ENCODE data around the gene SUSD3.

The SUSD3 gene

DNA sequence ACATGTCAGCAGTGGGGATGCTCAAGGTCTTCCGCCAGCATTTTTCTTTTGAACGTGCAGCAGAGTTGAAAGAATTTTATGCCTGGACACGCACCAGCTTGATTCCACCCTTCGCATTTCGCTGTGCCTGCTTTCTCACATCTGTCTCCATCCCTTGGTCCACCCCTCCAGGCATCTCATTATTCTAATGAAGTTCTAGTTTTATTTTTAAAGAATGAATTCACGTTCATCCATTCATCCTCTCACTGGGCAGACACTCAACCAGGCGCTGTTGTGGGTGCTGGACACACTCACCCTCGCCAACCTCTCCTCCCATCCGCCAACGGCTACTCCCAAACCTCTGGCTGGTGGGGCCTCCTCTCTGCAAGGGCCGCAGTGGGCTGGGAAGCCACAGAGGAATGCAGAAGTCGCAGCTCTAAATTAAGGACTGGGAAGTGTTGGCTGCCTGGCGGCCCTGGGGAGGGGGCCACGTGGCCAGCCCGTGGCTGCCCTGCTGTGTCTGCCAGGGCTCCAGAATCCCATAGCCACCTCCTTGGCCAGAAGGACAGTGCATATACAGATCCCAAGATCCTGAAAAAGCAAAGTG lies 6.7 kb downstream of the SUSD3 start:
- Histone ChIP-seq H3K27me3 (ENCODE audit: control insufficient read depth, insufficient read depth, low read length) (peaks cover 14% of the 10 kb centered on the region), H3K4me3 (ENCODE audit: low read length) (no peak overlapping the region), H3K4me2 (ENCODE audit: low read length) (no peak overlapping the region), H3K9ac (ENCODE audit: low read depth, low read length) (no peak overlapping the region), H3K36me3 (ENCODE audit: insufficient read depth, low read length) (no peaks in the 10 kb centered on the region), H3K4me1 (ENCODE audit: control insufficient read depth, insufficient read depth, low read length) (peaks cover 8% of the 10 kb centered on the region), H3K9me3 (replicated peaks; ENCODE audit: low read length) (no peaks in the 10 kb centered on the region)

DNA sequence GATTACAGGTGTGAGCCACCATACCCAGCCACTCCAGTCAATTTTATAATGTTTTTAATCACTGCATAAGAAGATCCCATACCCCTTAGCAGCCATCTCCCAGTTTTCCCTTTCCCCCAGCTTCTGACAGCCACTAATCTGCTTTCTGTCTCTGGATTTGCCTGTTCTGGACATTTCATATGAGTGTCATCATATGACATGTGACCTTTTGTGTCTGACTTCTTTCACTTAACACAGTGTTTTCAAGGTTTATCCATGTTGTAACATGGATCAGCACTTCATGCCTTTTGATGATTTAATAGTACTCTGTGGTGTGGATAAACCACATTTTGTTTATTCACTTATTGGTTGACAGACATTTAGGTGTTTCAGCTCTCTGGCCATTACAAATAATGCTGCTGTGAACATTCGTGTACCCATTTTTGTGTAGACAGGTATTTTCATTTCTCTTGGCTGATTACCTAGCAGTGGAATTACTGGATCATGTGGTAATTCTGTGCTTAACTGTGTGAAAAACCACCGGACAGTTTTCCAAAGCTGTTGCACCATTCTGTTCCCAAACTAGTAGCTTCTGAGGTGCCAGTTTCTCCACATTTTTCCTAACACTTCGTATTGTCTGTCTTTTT lies 8.6 kb downstream of the SUSD3 start:
- Histone ChIP-seq H3K27me3 (ENCODE audit: control insufficient read depth, insufficient read depth, low read length) (peaks cover 24% of the 10 kb centered on the region), H3K4me1 (ENCODE audit: control insufficient read depth, insufficient read depth, low read length) (no peaks in the 10 kb centered on the region), H3K9ac (ENCODE audit: low read depth, low read length) (no peak overlapping the region), H3K4me3 (ENCODE audit: low read length) (no peak overlapping the region), H3K9me3 (replicated peaks; ENCODE audit: low read length) (no peaks in the 10 kb centered on the region), H3K4me2 (ENCODE audit: low read length) (no peak overlapping the region), H3K36me3 (ENCODE audit: insufficient read depth, low read length) (no peaks in the 10 kb centered on the region)

DNA sequence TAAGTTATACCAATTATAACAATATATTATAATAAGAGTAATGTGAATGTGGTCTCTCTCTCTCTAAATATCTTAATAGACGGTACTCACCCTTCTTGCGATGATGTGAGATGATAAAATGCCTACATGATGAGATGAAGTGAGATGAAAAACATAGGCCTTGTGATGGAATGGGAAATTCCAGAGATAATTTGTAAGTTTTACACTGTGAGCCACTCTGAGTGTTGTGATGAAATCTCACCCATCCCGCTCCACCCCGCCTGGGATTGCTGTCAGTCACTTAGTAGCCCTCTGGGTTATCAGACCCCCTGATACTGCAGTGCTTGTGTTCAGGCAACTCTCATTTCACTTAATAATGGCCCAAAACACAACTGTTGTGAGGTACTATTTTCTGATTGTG lies 10.5 kb downstream of the SUSD3 start:
- Histone ChIP-seq H3K9ac (ENCODE audit: low read depth, low read length) (no peak overlapping the region), H3K4me3 (ENCODE audit: low read length) (no peak overlapping the region), H3K4me2 (ENCODE audit: low read length) (no peak overlapping the region), H3K4me1 (ENCODE audit: control insufficient read depth, insufficient read depth, low read length) (no peaks in the 10 kb centered on the region), H3K9me3 (replicated peaks; ENCODE audit: low read length) (no peaks in the 10 kb centered on the region), H3K36me3 (ENCODE audit: insufficient read depth, low read length) (no peaks in the 10 kb centered on the region), H3K27me3 (ENCODE audit: control insufficient read depth, insufficient read depth, low read length) (peaks cover 28% of the 10 kb centered on the region)

DNA sequence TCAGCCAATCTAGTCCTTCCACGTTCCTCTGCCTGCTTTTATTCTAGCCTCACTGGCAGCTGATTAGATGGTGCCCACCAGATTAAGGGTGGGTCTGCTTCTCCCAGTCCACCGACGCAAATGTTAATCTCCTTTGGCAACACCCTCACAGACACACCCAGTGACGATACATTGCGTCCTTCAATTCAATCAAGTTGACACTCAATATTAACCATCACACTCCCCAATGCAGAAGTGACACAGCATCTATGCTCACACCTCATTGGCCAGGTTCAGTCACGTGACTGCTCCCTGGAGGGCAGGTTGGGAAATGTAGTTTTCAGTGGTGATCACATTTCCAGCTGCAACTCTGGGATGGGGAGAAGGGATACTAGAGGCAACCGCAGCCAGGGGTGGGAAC lies 13.0 kb downstream of the SUSD3 start:
- Histone ChIP-seq H3K4me3 (ENCODE audit: low read length) (no peak overlapping the region), H3K4me1 (ENCODE audit: control insufficient read depth, insufficient read depth, low read length) (no peaks in the 10 kb centered on the region), H3K27me3 (ENCODE audit: control insufficient read depth, insufficient read depth, low read length) (peaks cover 25% of the 10 kb centered on the region), H3K9ac (ENCODE audit: low read depth, low read length) (no peak overlapping the region), H3K9me3 (replicated peaks; ENCODE audit: low read length) (no peaks in the 10 kb centered on the region), H3K4me2 (ENCODE audit: low read length) (no peak overlapping the region), H3K36me3 (ENCODE audit: insufficient read depth, low read length) (no peaks in the 10 kb centered on the region)

DNA sequence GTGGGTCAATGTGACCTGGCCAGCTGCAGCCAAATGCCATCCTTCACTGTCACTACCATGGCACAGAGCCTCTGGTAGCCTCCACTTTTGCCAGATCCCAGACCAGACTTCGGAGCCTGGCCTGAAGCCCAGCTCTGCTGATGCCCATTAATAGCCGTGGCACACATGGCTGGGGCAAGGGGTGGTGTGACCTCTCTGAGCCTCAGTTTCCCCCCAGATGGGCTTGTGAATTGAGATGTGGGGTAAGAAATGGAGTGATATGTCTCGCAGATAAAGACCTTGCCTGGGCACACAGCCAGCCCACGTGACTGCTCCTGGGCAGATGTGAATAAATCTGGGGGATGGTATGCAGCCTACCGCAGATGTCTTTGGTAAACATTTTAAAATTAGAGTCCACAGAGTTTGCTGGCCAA lies 13.9 kb downstream of the SUSD3 start:
- no peaks in the 10 kb centered on the region for H3K9me3 ChIP-seq (replicated peaks; ENCODE audit: low read length)
- no peaks in the 10 kb centered on the region for H3K4me1 ChIP-seq (ENCODE audit: control insufficient read depth, insufficient read depth, low read length)
- H3K36me3 ChIP-seq (ENCODE audit: insufficient read depth, low read length): no peaks in the 10 kb centered on the region
- no peak overlapping the region for H3K9ac ChIP-seq (ENCODE audit: low read depth, low read length)
- H3K4me2 ChIP-seq (ENCODE audit: low read length): no peak overlapping the region
- peaks cover 20% of the 10 kb centered on the region for H3K27me3 ChIP-seq (ENCODE audit: control insufficient read depth, insufficient read depth, low read length)
- H3K4me3 ChIP-seq (ENCODE audit: low read length): no peak overlapping the region

DNA sequence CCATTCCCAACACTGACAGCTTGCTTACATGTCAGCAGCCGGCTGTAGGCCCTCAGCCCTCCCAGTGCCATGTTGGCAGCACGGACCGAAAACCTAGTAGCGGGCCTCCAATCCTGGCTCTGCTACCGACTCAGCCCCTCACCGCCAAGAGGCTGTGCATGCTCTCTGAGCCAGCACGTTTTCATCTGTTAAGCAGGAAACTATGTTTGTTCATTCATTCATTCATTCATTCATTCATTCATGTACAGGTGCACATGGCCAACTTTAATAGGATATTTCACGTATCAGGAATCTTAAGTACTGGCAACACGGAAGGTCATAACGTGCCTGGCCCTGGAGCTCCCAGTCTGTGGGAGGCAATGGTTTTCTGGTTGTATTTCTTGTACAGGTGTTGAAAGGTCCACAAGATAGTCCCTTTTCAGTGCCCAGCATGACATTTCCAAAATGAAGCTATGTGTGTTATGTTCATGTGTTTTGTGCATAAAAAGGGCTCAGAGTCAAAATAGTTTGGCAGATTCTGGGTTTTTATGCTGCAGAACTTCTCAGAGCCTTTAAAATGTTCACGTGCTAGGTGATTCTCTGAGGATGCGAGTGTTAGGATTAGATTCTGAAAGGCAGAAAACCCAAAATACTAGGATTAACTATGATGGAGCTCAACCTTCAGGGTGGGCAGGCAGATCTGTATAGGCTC lies 17.7 kb downstream of the SUSD3 start:
- no peaks in the 10 kb centered on the region for H3K36me3 ChIP-seq (ENCODE audit: insufficient read depth, low read length)
- H3K9me3 ChIP-seq (replicated peaks; ENCODE audit: low read length): no peaks in the 10 kb centered on the region
- no peak overlapping the region for H3K4me3 ChIP-seq (ENCODE audit: low read length)
- no peak overlapping the region for H3K9ac ChIP-seq (ENCODE audit: low read depth, low read length)
- no peaks in the 10 kb centered on the region for H3K4me1 ChIP-seq (ENCODE audit: control insufficient read depth, insufficient read depth, low read length)
- H3K4me2 ChIP-seq (ENCODE audit: low read length): no peak overlapping the region
- peaks cover 8% of the 10 kb centered on the region for H3K27me3 ChIP-seq (ENCODE audit: control insufficient read depth, insufficient read depth, low read length)

DNA sequence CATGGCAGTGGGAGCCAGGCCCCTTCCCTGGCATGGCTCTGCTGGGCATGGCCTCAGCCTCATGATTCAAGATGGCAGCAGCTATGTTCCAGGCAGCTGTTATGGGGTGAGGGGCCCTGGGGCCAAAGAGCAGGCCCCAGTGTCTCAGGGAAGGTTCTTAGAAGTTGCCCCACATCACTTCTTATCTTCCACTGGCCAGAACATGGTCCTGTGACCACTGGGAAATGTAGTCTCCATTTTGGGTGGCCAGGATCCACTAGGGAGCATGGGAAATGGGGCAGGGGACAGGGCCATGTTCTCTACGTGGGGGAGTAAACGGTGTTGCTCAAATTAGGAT lies 18.3 kb downstream of the SUSD3 start:
- Histone ChIP-seq H3K4me1 (ENCODE audit: control insufficient read depth, insufficient read depth, low read length) (no peaks in the 10 kb centered on the region), H3K9ac (ENCODE audit: low read depth, low read length) (no peak overlapping the region)

DNA sequence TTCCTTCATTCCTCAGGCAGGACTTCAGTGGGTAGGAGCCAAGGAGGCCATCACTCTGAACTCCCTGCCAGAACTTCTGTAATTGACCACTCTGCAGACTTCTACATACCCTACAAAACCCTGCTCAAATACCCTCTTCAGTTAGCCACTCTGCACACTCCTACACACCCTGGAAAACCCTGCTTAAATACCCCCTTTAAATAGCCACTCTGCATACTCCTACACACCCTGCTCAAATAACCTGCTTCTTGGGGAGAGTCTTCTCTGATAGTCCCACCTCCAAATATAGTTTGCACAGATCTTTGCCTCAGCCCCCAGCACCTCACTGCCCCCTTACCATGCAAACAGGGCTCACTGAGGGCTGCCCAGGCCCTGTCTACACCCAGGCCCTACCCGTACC lies 18.9 kb downstream of the SUSD3 start:
- no peak overlapping the region for H3K4me3 ChIP-seq (ENCODE audit: low read length)
- no peaks in the 10 kb centered on the region for H3K9me3 ChIP-seq (replicated peaks; ENCODE audit: low read length)
- no peaks in the 10 kb centered on the region for H3K4me1 ChIP-seq (ENCODE audit: control insufficient read depth, insufficient read depth, low read length)
- H3K27me3 ChIP-seq (ENCODE audit: control insufficient read depth, insufficient read depth, low read length): peaks cover 4% of the 10 kb centered on the region
- no peaks in the 10 kb centered on the region for H3K36me3 ChIP-seq (ENCODE audit: insufficient read depth, low read length)
- H3K4me2 ChIP-seq (ENCODE audit: low read length): no peak overlapping the region
- no peak overlapping the region for H3K9ac ChIP-seq (ENCODE audit: low read depth, low read length)

More for the DNA sequence above, 18.3 kb downstream of the SUSD3 start:
- Histone ChIP-seq H3K9me3 (replicated peaks; ENCODE audit: low read length) (no peaks in the 10 kb centered on the region), H3K4me2 (ENCODE audit: low read length) (no peak overlapping the region), H3K36me3 (ENCODE audit: insufficient read depth, low read length) (no peaks in the 10 kb centered on the region), H3K27me3 (ENCODE audit: control insufficient read depth, insufficient read depth, low read length) (peaks cover 6% of the 10 kb centered on the region), H3K4me3 (ENCODE audit: low read length) (no peak overlapping the region)

DNA sequence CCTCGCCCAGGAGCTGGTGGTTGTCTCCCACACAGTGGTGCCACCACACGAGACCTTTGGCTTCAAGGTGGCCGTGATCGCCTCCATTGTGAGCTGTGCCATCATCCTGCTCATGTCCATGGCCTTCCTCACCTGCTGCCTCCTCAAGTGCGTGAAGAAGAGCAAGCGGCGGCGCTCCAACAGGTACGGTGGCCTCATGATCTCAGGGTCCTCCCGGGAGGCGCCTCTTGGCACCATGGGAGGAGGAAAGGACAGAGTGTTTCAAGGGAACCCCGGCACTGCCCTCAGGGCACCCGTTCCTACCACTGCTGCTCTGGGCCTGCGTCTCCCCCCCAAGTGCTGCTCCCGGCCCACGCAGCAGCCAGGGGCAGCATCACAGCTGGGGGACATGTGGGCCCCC lies 19.3 kb downstream of the SUSD3 start:
- Histone ChIP-seq H3K4me1 (ENCODE audit: control insufficient read depth, insufficient read depth, low read length) (no peaks in the 10 kb centered on the region), H3K36me3 (ENCODE audit: insufficient read depth, low read length) (no peaks in the 10 kb centered on the region), H3K9me3 (replicated peaks; ENCODE audit: low read length) (no peaks in the 10 kb centered on the region), H3K27me3 (ENCODE audit: control insufficient read depth, insufficient read depth, low read length) (peaks cover 4% of the 10 kb centered on the region), H3K4me3 (ENCODE audit: low read length) (no peak overlapping the region), H3K9ac (ENCODE audit: low read depth, low read length) (no peak overlapping the region), H3K4me2 (ENCODE audit: low read length) (no peak overlapping the region)

DNA sequence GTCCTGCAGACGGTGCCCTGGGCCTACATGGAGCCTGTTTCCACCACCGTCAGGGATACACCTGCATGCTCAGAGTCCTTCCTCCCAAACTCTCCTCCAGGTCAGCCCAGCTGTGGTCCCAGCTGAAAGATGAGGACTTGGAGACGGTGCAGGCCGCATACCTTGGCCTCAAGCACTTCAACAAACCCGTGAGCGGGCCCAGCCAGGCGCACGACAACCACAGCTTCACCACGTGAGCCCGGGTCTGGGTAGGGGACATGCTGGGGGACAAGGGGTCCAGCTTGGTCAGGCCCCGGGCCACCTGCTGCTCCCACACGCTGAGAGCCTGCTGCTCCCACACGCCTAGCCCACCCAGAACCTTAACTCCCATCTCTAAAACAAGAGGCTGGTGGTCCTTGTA lies 20.9 kb downstream of the SUSD3 start:
- no peaks in the 10 kb centered on the region for H3K4me1 ChIP-seq (ENCODE audit: control insufficient read depth, insufficient read depth, low read length)
- H3K36me3 ChIP-seq (ENCODE audit: insufficient read depth, low read length): no peaks in the 10 kb centered on the region
- no peak overlapping the region for H3K9ac ChIP-seq (ENCODE audit: low read depth, low read length)
- H3K9me3 ChIP-seq (replicated peaks; ENCODE audit: low read length): no peaks in the 10 kb centered on the region
- H3K4me2 ChIP-seq (ENCODE audit: low read length): no peak overlapping the region
- H3K27me3 ChIP-seq (ENCODE audit: control insufficient read depth, insufficient read depth, low read length): peaks cover 4% of the 10 kb centered on the region
- no peak overlapping the region for H3K4me3 ChIP-seq (ENCODE audit: low read length)

DNA sequence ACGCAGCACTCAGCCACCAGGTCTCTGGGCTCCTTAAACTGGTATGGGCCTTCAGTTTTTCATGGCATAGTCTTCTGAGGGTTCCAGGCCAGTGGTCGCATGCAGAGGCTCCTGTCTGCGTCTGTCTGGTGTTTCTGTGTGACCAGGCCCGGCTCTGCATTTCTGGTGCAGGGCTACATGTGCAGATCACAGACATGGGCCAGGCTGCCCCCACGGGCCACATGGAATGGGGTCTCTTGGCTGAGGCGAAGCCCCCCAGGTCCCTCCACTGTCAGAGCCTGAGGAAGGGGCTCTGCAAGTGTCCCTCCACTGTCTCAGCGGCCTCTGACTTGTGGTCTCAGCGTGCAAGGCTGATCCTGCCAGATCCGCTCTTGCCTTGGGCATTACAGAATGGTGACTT lies 21.9 kb downstream of the SUSD3 start:
- H3K27me3 ChIP-seq (ENCODE audit: control insufficient read depth, insufficient read depth, low read length): peaks cover 4% of the 10 kb centered on the region
- H3K4me2 ChIP-seq (ENCODE audit: low read length): no peak overlapping the region
- no peaks in the 10 kb centered on the region for H3K36me3 ChIP-seq (ENCODE audit: insufficient read depth, low read length)
- no peak overlapping the region for H3K9ac ChIP-seq (ENCODE audit: low read depth, low read length)
- no peaks in the 10 kb centered on the region for H3K9me3 ChIP-seq (replicated peaks; ENCODE audit: low read length)
- no peak overlapping the region for H3K4me3 ChIP-seq (ENCODE audit: low read length)
- H3K4me1 ChIP-seq (ENCODE audit: control insufficient read depth, insufficient read depth, low read length): no peaks in the 10 kb centered on the region

DNA sequence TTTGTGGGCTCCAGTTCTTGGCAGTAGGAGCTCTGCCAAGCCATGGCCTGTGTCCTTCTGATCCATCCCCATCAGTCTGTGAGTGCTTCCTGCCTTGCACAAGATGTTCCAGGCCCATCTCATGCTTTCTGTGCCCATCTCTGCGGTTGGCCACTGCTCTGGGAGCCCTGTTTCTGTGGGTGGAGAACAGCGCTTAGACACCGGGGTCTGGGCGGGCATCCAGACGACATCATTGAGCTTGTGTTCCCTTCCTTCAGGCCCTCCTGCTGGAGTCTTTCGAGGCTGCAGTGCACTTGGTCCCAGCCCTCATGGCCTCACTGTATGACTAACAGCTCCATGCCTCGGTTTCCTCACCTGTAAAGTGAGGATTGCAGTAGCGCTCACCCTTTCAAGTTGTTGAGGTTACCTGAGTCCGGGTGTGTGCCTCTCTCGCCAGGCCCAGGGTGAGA lies 22.6 kb downstream of the SUSD3 start:
- H3K27me3 ChIP-seq (ENCODE audit: control insufficient read depth, insufficient read depth, low read length): peaks cover 4% of the 10 kb centered on the region
- H3K4me1 ChIP-seq (ENCODE audit: control insufficient read depth, insufficient read depth, low read length): no peaks in the 10 kb centered on the region
- no peak overlapping the region for H3K4me3 ChIP-seq (ENCODE audit: low read length)
- no peaks in the 10 kb centered on the region for H3K36me3 ChIP-seq (ENCODE audit: insufficient read depth, low read length)
- no peak overlapping the region for H3K4me2 ChIP-seq (ENCODE audit: low read length)
- H3K9me3 ChIP-seq (replicated peaks; ENCODE audit: low read length): no peaks in the 10 kb centered on the region
- H3K9ac ChIP-seq (ENCODE audit: low read depth, low read length): no peak overlapping the region

Data from skeletal muscle satellite cell (primary cell).